A549 (cell line): ENCODE results near the gene SLC49A3.

ENCODE experiments used
- CEBPB ChIP-seq, 2 experiments: fragments of >200 bp in 1 of 2; sonication (Bioruptor Twin) in 1 of 2; formaldehyde crosslinking in 1 of 2; IDR thresholded peaks; 2 replicates each; pipeline ENCODE4 v1.6.1; 2012 to 2016
- JUN ChIP-seq, 2 experiments: fragments of >200 bp; sonication (Bioruptor Twin); formaldehyde crosslinking; IDR thresholded peaks; 2 replicates in 1 of 2; 3 replicates in 1 of 2; pipeline ENCODE4 v1.6.1; 2016 to 2017
- NFE2L2 ChIP-seq: fragments of 150-350 bp; conservative IDR thresholded peaks from 2 replicates; pipeline ENCODE4 v1.6.1; 2014; ENCODE audit warnings: low read length
- PHF8 ChIP-seq: fragments of 200-600 bp; sonication (generic); IDR thresholded peaks from 2 replicates; pipeline ENCODE4 v1.6.1; 2016; ENCODE audit warnings: low read depth, mild to moderate bottlenecking, antibody characterized with exemption, moderate library complexity, borderline replicate concordance
- POLR2A ChIP-seq: IDR thresholded peaks from 2 replicates; pipeline ENCODE4 v1.6.1; 2012; ENCODE audit warnings: mild to moderate bottlenecking, low read length
- RAD21 ChIP-seq, 2 experiments: fragments of >200 bp in 1 of 2; sonication (Bioruptor Twin) in 1 of 2; formaldehyde crosslinking in 1 of 2; IDR thresholded peaks in 1 of 2; conservative IDR thresholded peaks in 1 of 2; 2 replicates in 1 of 2; 3 replicates in 1 of 2; pipeline ENCODE4 v1.6.1; 2012 to 2018; ENCODE audit warnings: inconsistent platforms in 1 of 2
- SREBF2 ChIP-seq: fragments of 450-650 bp; IDR thresholded peaks from 2 replicates; pipeline ENCODE4 v1.6.1; 2014; ENCODE audit warnings: mild to moderate bottlenecking, moderate library complexity
- TP53 ChIP-seq: fragments of 250-450 bp; sonication (Bioruptor Pico); IDR thresholded peaks from 2 replicates; pipeline ENCODE4 v1.5.0; 2021; ENCODE audit warnings: mild to moderate bottlenecking, moderate library complexity
- TF ChIP-seq, protein P1 (sequence below): IDR thresholded peaks from 2 replicates; pipeline ENCODE4 v1.6.1; 2012; ENCODE audit warnings: low read depth, borderline replicate concordance
- TF ChIP-seq, protein P2 (sequence below): fragments of >200 bp; sonication (Bioruptor Twin); formaldehyde crosslinking; IDR thresholded peaks from 3 replicates; pipeline ENCODE4 v1.5.1; 2016
- TF ChIP-seq, protein P3 (sequence below): fragments of 450-650 bp; IDR thresholded peaks from 2 replicates; pipeline ENCODE4 v1.6.1; 2014; ENCODE audit warnings: antibody characterized with exemption
- TF ChIP-seq, protein P4 (sequence below): IDR thresholded peaks from 2 replicates; pipeline ENCODE4 v1.6.1; 2012

DNA sequence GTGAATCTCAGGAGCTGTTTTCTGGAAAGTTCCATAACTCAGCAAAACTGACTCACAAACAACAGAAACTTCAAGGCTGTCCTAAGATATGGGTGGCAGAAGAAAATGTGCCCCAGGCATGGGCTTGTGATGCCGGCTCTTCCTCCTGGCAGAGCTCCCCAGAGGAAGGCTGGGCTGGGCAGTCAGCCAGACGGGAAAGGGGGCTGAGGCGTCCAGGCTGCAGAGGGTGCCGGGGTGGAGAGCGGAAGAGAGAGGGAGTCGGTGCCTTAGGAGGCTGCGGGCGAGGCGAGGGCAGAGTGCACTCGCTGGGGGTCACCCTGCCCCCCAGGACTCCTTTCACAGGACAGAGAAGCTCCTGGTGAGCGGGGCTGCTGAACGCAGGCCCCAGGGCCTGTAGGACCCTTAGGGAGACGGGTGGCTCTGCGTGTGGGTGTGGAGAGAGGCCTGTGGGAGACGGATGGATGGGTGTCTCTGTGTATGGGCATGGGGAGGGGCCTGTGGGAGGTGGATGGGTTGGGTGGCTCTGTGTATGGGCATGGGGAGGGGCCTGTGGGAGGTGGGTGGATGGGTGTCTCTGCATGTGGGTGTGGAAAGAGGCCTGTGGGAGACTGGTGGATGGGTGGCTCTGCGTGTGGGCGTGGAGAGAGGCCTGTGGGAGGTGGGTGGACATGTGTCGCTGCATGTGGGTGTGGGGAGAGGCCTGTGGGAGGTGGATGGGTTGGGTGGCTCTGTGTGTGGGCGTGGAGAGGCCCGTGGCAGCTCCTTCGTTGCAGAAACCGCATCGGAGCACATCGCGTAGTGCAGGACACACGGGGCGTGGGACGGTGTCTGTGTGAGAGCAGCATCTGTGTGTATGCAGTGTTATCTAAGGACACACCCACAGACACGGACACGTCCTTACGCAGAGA, 32.6 kb upstream of the SLC49A3 start:
- TF ChIP-seq JUN (IDR thresholded peaks at IDR 0.05) = no peak
- TF ChIP-seq, protein P1, sequence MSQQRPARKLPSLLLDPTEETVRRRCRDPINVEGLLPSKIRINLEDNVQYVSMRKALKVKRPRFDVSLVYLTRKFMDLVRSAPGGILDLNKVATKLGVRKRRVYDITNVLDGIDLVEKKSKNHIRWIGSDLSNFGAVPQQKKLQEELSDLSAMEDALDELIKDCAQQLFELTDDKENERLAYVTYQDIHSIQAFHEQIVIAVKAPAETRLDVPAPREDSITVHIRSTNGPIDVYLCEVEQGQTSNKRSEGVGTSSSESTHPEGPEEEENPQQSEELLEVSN = no peak
- no peak for TF ChIP-seq NFE2L2
- TF ChIP-seq, protein P2, sequence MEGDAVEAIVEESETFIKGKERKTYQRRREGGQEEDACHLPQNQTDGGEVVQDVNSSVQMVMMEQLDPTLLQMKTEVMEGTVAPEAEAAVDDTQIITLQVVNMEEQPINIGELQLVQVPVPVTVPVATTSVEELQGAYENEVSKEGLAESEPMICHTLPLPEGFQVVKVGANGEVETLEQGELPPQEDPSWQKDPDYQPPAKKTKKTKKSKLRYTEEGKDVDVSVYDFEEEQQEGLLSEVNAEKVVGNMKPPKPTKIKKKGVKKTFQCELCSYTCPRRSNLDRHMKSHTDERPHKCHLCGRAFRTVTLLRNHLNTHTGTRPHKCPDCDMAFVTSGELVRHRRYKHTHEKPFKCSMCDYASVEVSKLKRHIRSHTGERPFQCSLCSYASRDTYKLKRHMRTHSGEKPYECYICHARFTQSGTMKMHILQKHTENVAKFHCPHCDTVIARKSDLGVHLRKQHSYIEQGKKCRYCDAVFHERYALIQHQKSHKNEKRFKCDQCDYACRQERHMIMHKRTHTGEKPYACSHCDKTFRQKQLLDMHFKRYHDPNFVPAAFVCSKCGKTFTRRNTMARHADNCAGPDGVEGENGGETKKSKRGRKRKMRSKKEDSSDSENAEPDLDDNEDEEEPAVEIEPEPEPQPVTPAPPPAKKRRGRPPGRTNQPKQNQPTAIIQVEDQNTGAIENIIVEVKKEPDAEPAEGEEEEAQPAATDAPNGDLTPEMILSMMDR = no peak
- TF ChIP-seq POLR2A = no peak
- TF ChIP-seq TP53 (CRISPR knock-in tag) = no peak
- TF ChIP-seq, protein P3, sequence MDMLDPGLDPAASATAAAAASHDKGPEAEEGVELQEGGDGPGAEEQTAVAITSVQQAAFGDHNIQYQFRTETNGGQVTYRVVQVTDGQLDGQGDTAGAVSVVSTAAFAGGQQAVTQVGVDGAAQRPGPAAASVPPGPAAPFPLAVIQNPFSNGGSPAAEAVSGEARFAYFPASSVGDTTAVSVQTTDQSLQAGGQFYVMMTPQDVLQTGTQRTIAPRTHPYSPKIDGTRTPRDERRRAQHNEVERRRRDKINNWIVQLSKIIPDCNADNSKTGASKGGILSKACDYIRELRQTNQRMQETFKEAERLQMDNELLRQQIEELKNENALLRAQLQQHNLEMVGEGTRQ = no peak
- no peak for TF ChIP-seq CEBPB (IDR thresholded peaks at IDR 0.05)
- TF ChIP-seq PHF8 = no peak
- TF ChIP-seq SREBF2 = no peak
- TF ChIP-seq, protein P4, sequence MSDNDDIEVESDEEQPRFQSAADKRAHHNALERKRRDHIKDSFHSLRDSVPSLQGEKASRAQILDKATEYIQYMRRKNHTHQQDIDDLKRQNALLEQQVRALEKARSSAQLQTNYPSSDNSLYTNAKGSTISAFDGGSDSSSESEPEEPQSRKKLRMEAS = no peak
- no peak for TF ChIP-seq RAD21 (conservative IDR thresholded peaks at IDR 0.05 in 1 of 2, IDR thresholded peaks at IDR 0.05 in 1 of 2)
